Esophagus (tissue), 2 donors: Measurements from ENCODE around the gene ZNF652. TPM values are rescaled to one million over a fixed set of nuclear protein-coding genes. Genes with fewer than 3 reads are reported as not detected.
A peak's percentile ranks its signal among the peaks of the same experiment; 100 is the strongest.
"Not testable (repeated sequence)": the region's sequence is repeated elsewhere in the genome, so short reads cannot be mapped to it uniquely, and the experiment has no call there.

Experiments used
- H3K27ac ChIP-seq, 2 donors: one replicate each; pipeline ENCODE4 v1.5.1; 2013; ENCODE audit warnings: low read depth in 2 of 2, mild to moderate bottlenecking in 2 of 2, inconsistent platforms in 1 of 2, low read length in 1 of 2, moderate library complexity in 1 of 2
- H3K27me3 ChIP-seq, 2 donors: one replicate each; pipeline ENCODE4 v1.6.1; 2013; ENCODE audit warnings: low read length in 2 of 2, control low read depth in 1 of 2, mild to moderate bottlenecking in 1 of 2; ENCODE audit not compliant: insufficient read depth in 2 of 2, control insufficient read depth in 1 of 2
- H3K36me3 ChIP-seq, 2 donors: one replicate each; pipeline ENCODE4 v1.6.1; 2013; ENCODE audit warnings: low read length in 1 of 2; ENCODE audit not compliant: control insufficient read depth in 2 of 2, insufficient read depth in 2 of 2
- H3K4me1 ChIP-seq, 2 donors: one replicate each; pipeline ENCODE4 v1.6.1; 2013; ENCODE audit warnings: low read length in 1 of 2; ENCODE audit not compliant: control insufficient read depth in 2 of 2, insufficient read depth in 2 of 2
- H3K4me3 ChIP-seq, 2 donors: one replicate each; pipeline ENCODE4 v1.5.1; 2013; ENCODE audit warnings: low read length in 2 of 2, mild to moderate bottlenecking in 2 of 2, low read depth in 1 of 2, moderate library complexity in 1 of 2
- H3K9me3 ChIP-seq, 2 donors: one replicate each; pipeline ENCODE4 v1.6.1; 2013; ENCODE audit warnings: mild to moderate bottlenecking in 2 of 2, low read depth in 1 of 2, low read length in 1 of 2, moderate library complexity in 1 of 2; ENCODE audit not compliant: control insufficient read depth in 2 of 2, insufficient read depth in 1 of 2
- WGBS, 2 donors: extraction: QIAGEN DNeasy Blood & Tissue Kit; methylation state at CpG; one replicate each; pipeline ENCODE4 v1.1.7; 2013; 5-methylcytosine and 5-hydroxymethylcytosine counted together
- polyA plus RNA-seq, 2 donors: library from polyadenylated mRNA; stranded (reverse); fragments of 200-250 nt; gene quantifications; one replicate each; pipeline ENCODE4 v1.2.3, GENCODE V29; 2013
- donor health status: healthy with polysubstance abuse.
- donor health status: Bipolar disorder and iron deficiency.

ZNF652 gene
- polyA plus RNA-seq, 2 donors, result 6.5 to 18.5 TPM

DNA sequence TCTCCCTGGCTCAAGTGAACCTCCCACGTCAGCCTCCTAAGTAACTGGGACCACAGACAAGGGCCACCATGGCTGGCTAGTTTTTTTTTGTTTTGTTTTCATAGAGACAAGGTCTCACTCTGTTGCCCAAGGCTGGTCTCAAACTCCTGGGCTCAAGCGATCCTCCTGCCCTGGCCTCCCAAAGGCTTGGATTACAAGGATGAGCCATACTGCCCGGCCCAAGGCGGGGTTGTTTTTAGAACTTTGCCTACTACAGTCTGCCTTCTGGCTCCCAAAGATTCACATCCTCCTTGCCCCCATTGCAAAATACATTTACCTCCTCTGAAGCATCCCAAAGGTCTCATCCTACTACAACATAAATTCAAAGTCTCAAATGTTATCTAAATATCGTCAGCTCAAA, 82.0 kb downstream of the ZNF652 start:
- Histone ChIP-seq H3K27ac (no peak overlapping the region), H3K9me3 (no peaks in the 10 kb centered on the region), H3K4me3 (no peak overlapping the region), H3K4me1 (no peaks in the 10 kb centered on the region), H3K27me3 (no peaks in the 10 kb centered on the region), H3K36me3 (no peaks in the 10 kb centered on the region)
- WGBS, 2 donors, result 81 to 93% methylated on average over 5 of the region's 5 CpGs

DNA sequence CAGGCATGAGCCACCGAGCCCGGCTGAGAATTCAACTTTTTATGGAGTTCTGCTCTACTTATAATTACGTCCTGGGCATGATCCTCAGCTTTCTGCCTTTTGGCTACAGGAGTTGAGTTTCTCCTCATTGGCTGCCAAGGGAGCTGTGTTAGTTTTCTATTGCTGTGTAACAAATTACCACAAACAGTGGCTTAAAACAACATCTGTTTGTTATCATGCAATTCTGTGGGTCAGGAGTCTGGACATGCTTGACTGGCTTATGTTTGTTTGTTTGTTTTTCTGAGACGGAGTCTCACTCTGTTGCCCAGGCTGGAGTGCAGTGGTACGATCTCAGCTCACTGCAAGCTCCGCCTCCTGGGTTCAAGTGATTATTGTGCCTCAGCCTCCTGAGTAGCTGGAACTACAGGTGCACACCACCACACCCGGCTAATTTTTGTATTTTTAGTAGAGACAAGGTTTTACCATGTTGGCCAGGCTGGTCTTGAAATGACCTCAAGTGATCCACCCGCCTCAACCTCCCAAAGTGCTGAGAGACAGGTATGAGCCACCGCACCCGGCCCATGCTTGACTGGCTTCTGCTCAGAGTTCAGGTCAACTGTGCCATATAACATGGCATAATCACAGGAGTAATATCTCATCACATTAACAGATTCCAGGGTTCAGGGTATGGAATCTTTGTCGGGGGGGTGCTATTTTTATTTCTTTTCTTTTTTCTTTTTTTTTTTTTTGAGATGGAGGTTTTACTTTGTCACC, 82.6 kb downstream of the ZNF652 start:
- H3K4me1 ChIP-seq, result not testable (repeated sequence)

DNA sequence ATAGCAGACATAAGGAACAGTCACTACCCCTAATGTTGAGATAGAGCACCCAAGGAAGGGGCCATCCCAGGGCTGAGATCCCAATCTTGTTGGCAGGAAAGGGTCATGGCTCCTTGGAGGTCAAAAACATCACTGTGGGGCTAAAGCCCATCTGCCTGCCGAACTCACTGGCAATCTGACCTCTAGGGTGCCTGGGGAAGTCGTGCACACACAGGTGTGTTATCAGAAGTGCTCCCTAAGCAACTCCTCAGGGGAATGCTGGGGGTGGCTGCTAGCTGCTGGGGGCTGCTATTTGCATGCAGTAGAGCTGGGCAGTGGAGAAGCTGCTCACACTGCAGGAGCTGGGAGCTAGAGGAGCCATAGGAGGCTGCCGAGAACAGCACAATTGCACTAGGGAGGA, 84.0 kb downstream of the ZNF652 start:
- Histone ChIP-seq H3K36me3 (no peaks in the 10 kb centered on the region), H3K9me3 (no peaks in the 10 kb centered on the region), H3K4me1 (no peaks in the 10 kb centered on the region), H3K4me3 (no peak overlapping the region), H3K27ac (no peak overlapping the region), H3K27me3 (no peaks in the 10 kb centered on the region)
- 34 to 57% methylated on average over 3 of the region's 3 CpGs for WGBS, 2 donors

More for the DNA sequence above, 82.6 kb downstream of the ZNF652 start:
- 90 to 91% methylated on average over 11 of the region's 11 CpGs for WGBS, 2 donors
- not testable (repeated sequence) for H3K9me3 ChIP-seq, H3K4me3 ChIP-seq, H3K27me3 ChIP-seq, H3K27ac ChIP-seq, H3K36me3 ChIP-seq

DNA sequence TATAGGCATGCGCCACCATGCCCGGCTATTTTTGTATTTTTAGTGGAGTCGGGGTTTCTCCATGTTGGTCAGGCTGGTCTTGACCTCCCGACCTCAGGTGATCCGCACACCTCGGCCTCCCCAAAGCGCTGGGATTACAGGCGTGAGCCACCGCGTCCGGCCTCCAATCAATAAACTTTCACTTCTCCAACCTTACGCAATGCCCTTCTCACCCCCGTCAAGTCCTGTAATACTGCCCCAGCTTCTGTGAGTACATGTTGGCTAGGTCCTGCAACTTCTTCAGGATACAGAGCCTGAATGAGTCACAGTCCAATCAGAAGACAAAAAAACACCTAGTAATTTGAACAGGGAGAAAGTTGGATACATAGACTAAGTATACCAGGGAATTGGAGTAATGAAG, 84.4 kb downstream of the ZNF652 start:
- Histone ChIP-seq H3K36me3 (no peaks in the 10 kb centered on the region), H3K27ac (no peak overlapping the region), H3K4me3 (no peak overlapping the region), H3K4me1 (no peaks in the 10 kb centered on the region), H3K9me3 (no peaks in the 10 kb centered on the region), H3K27me3 (no peaks in the 10 kb centered on the region)
- WGBS, 2 donors, result 83 to 89% methylated on average over 13 of the region's 13 CpGs

DNA sequence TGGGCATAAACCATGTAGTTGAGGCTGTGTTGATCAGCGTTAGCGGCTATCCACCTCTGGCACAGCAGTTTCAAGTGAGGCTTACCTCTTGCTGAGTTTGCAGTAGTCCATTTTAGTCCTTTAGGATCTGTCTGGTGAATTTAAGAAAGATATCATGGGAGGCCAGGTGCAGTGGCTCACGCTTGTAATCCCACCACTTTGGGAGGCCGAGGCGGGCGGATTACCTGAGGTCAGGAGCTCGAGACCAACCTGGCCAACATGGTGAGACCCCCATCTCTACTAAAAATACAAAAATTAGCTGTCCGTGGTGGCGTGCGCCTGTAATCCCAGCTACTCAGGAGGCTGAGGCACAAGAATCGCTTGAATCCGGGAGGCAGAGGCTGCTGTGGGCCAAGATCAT, 86.1 kb downstream of the ZNF652 start:
- H3K36me3 ChIP-seq, H3K9me3 ChIP-seq, H3K27me3 ChIP-seq, H3K4me3 ChIP-seq, H3K27ac ChIP-seq, H3K4me1 ChIP-seq: not testable (repeated sequence)
- 94 to 96% methylated on average over 12 of the region's 12 CpGs for WGBS, 2 donors

DNA sequence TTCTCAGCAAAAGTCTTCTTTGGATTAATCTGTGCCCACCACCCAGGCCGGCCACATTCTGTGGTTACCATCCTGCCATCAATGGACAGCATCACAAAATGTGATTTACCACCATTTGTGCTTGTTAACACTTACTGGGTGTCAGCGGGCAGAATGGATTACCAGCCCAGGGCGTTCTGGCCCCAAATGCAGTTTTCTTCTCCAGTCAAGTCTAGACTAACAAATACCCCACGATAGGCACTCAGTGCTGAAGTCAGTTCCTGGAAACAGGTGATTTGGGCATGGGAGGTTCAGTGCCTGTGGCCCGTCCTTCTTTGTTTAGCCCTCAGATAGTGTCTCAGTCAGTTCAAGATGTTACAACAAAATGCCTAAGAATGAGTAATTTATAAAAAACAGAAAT, 92.7 kb downstream of the ZNF652 start:
- Histone ChIP-seq H3K27ac (no peak overlapping the region), H3K9me3 (no peaks in the 10 kb centered on the region), H3K4me3 (no peak overlapping the region), H3K4me1 (no peaks in the 10 kb centered on the region), H3K27me3 (no peaks in the 10 kb centered on the region), H3K36me3 (no peaks in the 10 kb centered on the region)
- WGBS, 2 donors, result 76 to 79% methylated on average over 5 of the region's 5 CpGs

DNA sequence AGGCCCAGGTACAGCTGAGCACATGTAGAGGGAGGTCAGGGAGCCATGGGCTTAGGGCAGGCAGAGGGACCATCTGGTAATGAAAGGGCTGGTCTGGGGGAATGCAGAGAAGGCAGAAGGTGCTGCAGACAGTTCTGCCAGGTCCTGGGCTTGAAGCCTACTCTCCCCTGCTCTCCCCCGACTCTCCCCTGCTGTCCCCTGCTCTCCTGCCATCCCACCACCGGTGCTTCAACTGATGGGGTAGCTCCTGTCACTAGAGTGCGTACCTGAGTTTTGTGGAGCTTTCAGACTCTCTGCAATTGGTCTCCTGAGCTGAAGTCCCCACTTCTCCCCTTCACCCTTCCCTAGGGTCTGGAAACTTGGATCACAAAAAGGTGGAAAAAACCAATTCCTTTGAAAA, 94.1 kb downstream of the ZNF652 start:
- Histone ChIP-seq H3K9me3 (no peaks in the 10 kb centered on the region), H3K36me3 (no peaks in the 10 kb centered on the region), H3K4me3 (no peak overlapping the region), H3K27ac (no peak overlapping the region), H3K27me3 (no peaks in the 10 kb centered on the region), H3K4me1 (no peaks in the 10 kb centered on the region)
- 70 to 80% methylated on average over 3 of the region's 3 CpGs for WGBS, 2 donors

DNA sequence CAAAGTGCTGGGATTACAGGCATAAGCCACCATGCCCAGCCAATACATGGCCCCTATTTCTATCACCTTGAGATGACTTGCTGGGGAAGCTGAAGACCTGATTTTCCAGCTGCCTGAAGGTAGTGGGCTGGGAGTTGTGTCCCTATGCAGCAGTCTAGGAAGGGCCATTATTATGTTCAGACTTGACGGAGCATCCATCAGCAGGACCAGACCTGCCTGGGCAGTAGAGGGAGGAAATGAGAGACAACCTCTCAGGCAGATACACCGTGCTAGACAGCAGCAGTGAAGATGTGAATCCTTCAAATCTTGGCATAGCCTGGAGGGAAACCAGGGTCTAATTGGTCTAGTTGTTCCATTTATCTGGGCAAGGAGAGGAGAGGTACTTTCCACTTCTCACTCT, 95.8 kb downstream of the ZNF652 start:
- no peaks in the 10 kb centered on the region for H3K9me3 ChIP-seq
- H3K36me3 ChIP-seq, result no peaks in the 10 kb centered on the region
- WGBS, 2 donors, result 55 to 69% methylated on average over 2 of the region's 2 CpGs
- H3K27me3 ChIP-seq, result no peaks in the 10 kb centered on the region
- H3K4me1 ChIP-seq, result no peaks in the 10 kb centered on the region
- H3K27ac ChIP-seq, result no peak overlapping the region
- H3K4me3 ChIP-seq, result no peak overlapping the region

DNA sequence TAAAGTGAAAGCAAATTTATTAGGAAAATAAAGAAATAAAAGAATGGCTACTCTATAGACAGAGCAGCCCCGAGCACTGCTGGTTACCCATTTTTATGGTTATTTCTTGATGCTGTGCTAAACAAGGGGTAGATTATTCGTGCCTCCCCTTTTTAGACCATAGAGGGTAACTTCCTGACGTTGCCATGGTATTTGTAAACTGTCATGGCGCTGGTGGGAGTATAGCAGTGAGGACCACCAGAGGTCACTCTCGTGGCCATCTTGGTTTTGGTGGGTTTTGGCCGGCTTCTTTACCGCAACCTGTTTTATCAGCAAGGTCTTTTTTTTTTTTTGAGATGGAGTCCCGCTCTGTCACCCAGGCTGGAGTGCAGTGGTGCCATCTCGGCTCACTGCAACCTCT, 100.5 kb downstream of the ZNF652 start:
- H3K4me3 ChIP-seq, H3K9me3 ChIP-seq, H3K4me1 ChIP-seq, H3K27ac ChIP-seq, H3K27me3 ChIP-seq, H3K36me3 ChIP-seq: not testable (repeated sequence)
- WGBS, 2 donors, result 91% methylated on average over 9 of the region's 9 CpGs

DNA sequence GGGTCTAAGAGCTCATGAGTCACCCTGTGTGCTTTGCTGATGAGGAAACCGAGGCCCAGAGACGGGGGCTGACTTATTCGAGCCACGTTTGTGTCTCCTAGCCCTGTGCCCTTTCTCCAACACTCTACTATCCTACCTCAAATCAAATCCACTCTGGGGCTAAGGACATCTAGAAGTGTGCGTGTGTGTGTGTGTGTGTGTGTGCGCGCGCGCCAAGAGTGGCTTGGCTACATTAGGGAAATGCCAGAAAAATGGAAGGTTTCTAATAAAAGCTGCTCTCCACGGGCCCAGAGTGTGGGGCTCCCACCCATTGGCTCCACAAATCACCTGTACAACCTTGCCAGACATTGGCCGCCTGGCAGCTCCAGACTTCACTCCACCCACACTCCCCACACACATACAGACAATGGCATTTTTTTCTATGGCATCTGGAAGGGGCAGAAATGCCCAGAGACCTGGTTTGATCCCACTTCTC, 101.2 kb downstream of the ZNF652 start:
- WGBS, 2 donors, result 37 to 56% methylated on average over 11 of the region's 11 CpGs
- Histone ChIP-seq H3K4me1 (peaks cover 0 to 2% of the 10 kb centered on the region in 2 donors), H3K9me3 (no peaks in the 10 kb centered on the region), H3K27ac (peak overlapping the region in 1 of 2 donors; percentile 28), H3K4me3 (peak overlapping the region; percentile 47 to 72), H3K27me3 (no peaks in the 10 kb centered on the region), H3K36me3 (no peaks in the 10 kb centered on the region)
